HG02981 (cell line): ENCODE data around the gene FMO3.

Experiments
- ATAC-seq: cut with Tn5 transposase; IDR thresholded peaks from one replicate; pipeline ENCODE4 v1.9.1; 2021; ENCODE audit warnings: mild to moderate bottlenecking, moderate library complexity; ENCODE audit not compliant: unreplicated experiment

FMO3 gene

GRCh38 chr1:171115280-171115897 is 24.7 kb downstream of the FMO3 start:
- no peak for ATAC-seq

DNA sequence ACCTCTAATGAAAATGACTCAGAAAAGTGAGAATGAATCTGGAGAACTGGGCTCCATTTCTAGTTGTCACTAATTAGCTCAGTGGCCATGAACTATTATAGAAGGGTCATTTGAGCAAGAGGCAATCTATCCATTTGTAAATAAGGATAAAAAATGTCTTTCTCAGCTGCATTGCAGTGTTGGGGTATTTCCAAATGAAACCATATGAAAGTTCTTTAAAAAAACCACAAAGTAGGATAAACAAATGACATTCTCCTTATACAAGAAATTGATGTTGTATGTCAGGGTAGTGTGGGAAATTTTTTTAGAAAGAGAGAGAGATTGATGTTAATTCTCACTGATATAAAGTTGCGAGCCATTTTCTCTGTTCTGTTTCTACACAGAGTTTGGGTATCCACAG is 26.0 kb downstream of the FMO3 start:
- no peak for ATAC-seq

- ATAC-seq, result no peak
These were observed 26.4 kb downstream of the FMO3 start for GRCh38 chr1:171117085-171117484.

DNA sequence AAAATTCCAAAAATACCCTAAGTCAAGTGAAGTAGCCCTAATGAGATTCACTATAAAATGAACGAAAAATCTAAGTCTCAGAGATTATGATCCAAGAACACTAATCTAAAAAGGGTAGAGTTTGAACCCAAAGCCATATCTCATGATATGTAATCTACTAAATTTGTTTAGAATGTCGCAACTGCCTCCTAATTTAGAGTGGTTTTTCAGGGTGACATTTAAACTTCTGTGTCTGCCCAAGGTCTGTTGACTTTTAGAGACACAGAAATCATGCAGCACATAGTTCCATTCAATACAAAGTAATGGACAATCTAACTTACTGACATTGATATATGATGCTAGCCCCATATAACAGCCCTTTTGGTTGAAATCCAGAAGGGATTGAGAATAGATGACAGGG is 28.9 kb downstream of the FMO3 start:
- no peak for ATAC-seq

- no peak for ATAC-seq
These were observed 31.6 kb downstream of the FMO3 start for GRCh38 chr1:171122299-171122698.

- ATAC-seq, result no peak
These were observed 32.2 kb downstream of the FMO3 start for GRCh38 chr1:171122893-171123292.

DNA sequence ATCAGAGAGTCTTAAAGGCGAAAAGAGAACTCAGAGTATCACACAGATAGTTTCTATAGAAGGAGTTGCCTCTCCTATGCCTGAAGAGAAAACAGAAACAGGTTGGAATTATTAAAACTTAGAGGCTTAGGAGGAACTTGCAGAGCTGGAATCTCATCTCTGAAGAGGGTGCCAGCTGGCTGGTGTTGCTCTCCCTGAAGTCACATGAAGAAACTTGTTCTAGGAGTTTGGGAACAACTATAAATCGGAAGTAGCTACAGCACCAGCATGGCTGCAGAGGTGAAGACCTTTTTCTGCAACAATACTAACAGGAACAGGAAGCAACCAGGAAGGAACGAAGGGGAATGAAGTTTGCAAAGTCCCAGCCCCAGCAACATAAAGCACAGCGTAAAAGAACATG is 35.8 kb downstream of the FMO3 start:
- no peak for ATAC-seq

DNA sequence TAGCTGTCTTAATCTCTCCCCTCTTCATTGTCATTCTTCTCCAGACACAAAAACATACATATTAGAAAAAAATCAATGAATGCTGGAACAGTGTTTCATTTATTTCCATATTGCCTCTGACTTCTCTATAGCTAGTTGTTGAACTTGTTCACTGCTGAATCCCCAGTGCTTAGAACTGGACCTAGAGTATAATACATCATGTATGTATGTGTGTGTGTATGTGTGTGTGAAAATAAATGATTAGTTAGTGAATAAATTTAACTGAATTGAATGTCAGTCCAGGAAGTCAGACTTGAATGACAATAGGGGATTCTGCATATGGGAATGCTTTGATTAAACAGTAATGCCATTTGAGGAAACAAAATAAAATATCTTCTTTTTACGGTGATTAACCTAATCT is 36.4 kb downstream of the FMO3 start:
- no peak for ATAC-seq

DNA sequence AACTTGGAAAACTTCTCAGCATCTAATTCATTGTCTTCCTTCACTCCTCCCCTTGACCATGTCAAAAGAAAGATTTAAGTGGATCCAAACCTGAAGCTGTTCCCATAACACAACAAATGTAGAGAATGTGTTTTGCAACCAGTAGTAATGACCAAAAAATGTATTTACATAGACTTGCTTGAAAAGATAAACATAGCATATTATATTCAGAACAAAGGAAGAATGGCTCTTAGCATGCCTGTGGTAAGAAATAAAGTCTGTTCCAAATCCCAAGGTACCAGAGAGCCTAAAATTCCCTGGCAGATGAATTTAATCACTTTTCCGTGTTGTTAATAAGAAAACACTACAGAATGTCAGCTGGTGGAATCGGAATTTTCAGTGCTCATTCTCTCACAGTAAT is 36.8 kb downstream of the FMO3 start:
- ATAC-seq, result no peak

DNA sequence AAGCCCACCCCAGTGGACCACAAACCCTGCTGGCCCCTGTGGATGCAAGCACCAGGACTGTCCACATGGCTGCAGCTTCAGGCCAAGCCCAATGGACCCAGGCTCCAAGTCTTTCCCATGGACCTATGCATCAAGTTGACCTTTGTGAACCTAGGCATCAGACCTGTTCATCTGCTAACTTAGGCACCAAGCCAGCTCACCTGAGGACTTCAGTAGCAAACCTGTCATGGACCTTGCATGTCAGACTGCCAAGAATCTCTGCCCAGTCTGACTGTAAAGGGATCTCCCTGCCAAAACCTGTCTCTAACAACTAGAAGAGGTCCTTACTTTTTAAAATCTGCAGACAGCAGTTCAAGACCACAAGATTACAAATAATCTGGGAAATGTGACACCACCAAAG is 37.8 kb downstream of the FMO3 start:
- ATAC-seq, result no peak

GRCh38 chr1:171134204-171134923 is 43.7 kb downstream of the FMO3 start:
- ATAC-seq, result no peak

DNA sequence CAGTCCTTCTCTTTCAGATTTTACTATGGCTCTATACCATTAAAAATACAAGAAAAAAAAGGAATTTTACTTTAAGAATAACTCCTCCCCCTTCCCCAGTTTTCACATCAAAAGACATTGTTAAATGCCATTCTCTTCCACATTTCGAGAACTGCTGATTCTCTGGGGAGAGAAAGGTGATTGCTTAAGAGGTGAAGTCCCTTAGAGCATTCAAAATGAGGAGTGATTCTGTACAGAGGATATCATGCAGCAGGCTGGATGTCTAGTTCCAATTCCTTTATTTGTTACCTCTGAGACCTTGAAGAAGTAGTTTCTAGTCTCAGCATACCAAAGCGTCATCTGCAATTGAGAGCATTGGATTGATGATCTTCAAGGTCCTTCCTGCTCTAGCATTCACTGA is 46.9 kb downstream of the FMO3 start:
- no peak for ATAC-seq

- no peak for ATAC-seq
These were observed 48.3 kb downstream of the FMO3 start for GRCh38 chr1:171138980-171139379.

GRCh38 chr1:171139890-171140289 is 49.2 kb downstream of the FMO3 start:
- no peak for ATAC-seq

- no peak for ATAC-seq
These were observed 49.7 kb downstream of the FMO3 start for GRCh38 chr1:171140401-171140800.

DNA sequence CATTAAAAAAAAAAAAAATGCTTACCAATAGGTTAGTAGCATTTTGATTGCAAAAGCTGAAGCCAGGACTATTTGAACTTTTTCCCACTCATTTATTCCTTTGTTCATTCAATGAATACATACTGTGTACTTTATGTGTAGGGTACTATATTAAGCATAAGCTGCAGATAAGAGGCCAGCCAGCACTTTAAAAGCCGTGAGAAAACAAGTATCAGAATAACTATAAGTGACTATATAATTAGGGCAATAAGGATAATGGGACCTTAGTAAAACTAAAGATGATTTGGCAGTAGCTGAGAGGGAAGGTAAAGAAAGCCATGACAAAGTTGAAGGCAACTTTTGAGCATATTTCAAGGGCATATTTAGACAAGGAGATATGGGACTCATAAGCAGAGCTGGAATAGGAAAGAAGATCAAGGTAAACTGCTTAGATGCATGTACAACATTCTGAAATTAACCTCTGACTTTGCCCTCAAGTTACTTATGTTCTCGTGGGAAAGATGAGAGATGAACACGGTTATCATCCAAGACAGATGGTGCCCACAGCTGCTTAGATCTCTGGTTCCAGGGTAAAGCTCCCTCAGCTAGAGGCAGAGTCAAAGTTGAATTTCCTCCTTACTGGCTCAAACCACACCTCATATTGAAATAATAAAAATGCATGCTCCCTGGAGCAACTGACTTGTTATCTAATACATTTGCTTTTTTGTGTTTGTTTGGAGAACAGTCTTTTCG is 50.4 kb downstream of the FMO3 start:
- ATAC-seq, result no peak

DNA sequence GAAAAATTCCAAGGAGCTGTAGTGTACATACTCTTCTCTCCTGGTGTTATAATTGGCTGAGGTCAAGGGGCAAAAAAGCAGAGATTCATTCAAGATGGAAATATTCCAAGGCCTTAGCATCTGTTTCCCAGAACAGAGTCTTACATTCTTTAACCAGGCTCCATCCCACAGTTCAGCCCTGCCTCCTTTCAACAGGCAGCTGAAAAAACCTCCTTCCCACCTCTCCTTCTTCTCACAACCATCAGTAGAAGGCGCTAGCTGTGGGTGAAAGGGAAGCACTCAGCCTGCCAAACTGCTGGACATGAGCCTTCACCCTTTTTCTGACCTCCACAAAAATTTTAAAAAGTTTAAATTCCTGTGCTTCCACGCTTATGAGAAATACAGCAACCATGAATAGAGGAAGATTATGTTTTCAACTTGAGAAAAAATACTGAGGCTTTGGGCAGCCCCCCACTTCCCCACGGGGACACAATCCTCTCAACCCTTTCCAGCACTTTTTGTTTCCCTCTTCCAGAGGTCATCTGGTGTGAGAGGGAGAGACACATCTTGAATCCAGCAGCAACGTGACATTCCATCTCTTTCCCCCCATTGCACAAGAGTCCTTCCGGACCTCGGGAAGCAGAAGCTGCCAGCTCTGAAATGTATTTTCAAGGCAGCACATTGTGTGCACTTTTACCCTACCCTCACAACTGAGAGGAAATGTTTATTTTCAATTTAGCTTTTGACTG is 51.1 kb downstream of the FMO3 start:
- no peak for ATAC-seq

DNA sequence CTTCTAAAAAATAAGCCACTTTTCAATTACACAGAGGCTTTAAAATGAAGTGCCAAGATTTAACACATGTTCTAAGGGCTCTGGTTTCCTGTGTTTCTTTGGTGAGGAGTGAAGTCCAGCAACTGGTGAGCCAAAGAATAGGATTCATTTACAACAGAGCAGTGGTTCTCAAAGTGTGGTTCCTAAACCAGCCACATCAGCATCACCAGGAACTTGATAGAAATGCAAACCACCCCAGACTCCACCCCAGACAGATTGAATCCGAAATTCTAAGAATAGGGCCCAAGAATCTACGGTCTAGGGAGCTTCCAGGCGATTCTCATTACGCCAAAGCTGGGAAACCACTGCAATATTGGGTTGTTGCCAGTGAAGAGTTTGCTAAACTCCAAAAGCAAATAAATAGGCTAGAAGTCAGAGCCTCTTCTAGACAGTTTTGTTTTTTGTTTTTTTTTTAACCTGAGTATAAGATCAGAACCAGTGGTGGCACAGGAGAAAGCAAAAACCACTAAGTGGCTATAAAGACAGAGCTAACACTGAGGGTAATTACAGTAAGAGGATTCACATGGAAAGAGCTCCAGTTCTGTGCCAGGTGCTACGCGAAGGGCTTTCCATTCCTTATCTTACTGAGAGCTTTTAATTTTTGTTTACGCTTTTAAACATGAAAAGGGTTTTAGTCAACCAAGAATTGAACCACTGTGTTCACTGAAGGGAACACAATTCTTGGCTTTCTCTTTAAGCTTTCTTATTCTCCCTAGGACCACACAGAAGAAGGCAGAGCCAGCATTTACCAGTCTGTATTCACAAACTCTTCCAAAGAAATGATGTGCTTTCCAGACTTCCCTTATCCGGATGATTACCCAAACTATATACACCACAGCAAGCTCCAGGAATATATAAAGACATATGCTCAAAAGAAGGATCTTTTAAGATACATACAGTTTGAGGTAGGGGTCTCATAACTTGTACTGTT is 52.0 kb downstream of the FMO3 start:
- ATAC-seq, result no peak

DNA sequence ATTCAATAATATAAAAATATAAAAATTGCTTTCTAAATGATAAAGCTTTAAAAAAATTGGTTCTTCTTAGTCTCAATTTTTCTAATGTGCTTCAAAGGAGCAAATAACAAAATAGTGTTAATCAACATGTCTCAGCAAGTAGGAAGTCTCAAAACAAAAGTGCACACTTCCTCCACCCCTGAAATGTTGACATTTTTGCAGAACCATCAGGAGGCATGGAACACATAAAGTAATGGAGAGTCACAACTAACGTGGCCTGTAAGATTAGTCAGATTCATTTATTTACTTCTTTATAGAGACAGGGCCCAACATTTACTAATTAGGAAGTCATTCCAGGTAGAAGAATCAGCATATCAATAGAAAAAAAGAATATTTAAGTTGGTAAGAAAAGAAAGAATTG is 59.5 kb downstream of the FMO3 start:
- ATAC-seq, result no peak

DNA sequence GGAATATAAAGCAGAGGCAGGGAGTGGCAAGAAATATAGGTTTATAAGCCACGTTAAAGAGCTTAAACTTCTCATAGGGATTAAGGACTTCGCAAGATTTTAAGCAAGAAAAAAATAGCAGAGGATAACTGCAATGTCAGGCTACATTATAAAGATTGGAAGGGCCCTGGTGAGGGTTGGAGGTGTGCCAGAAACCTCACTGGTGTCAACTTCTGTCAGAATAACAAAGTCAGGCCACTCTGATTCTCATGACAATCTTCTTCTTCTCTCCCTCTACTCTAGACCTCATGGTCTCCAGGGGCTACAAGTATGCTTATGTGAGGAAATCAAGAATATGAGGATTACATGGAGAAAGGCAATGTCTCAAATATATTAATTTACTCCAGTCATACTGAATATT is 61.8 kb downstream of the FMO3 start:
- no peak for ATAC-seq
